GM15510 (cell line): ENCODE data around the gene RORC.

Experiments used
- POLR2A ChIP-seq: IDR thresholded peaks from 3 replicates; pipeline ENCODE4 v1.6.1; 2011; ENCODE audit warnings: borderline replicate concordance; ENCODE audit not compliant: insufficient read length; ENCODE audit errors: extremely low read depth

The RORC gene

GRCh38 chr1:151782741-151783140 lies 48.9 kb downstream of the RORC start:
- TF ChIP-seq POLR2A, result no peak

DNA sequence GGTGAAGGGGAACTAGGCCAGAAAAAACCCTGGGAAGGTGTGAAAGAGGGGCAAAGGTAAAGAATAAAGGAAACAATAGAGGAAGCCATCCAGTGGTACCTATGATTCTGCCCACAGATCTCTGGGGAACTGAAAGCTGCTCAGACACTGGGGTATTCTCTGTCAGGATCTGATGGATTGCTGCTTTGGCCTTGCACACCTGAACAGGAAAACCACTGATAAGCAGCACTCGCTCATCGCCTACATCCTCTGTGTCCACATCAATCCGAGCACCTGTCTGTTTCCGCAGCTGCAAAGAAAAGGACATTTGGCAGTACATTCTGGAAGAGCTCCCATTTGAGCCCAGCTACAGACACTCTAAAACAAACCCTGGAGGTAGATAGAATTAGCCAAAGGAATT lies 51.8 kb downstream of the RORC start:
- TF ChIP-seq POLR2A, result no peak

DNA sequence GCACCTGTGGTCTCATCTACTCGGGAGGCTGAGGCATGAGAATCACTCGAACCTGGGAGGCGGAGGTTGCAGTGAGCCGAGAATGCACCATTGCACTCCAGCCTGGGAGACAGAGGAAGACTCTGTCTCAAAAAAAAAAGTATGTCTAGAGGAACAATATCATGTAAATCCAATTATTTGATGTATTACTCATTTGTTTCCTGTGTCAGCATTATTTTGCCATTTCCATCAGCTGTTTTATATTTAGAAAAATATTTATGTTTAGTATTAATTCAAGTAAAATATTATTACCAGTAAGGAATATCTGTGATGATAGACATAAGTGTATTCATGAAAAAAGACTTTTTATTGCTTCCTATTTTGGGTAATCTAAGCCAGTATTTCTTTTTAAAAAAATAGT lies 54.3 kb downstream of the RORC start:
- no peak for TF ChIP-seq POLR2A

- TF ChIP-seq POLR2A, result no peak
Observed at GRCh38 chr1:151776665-151777062, 54.9 kb downstream of the RORC start.

DNA sequence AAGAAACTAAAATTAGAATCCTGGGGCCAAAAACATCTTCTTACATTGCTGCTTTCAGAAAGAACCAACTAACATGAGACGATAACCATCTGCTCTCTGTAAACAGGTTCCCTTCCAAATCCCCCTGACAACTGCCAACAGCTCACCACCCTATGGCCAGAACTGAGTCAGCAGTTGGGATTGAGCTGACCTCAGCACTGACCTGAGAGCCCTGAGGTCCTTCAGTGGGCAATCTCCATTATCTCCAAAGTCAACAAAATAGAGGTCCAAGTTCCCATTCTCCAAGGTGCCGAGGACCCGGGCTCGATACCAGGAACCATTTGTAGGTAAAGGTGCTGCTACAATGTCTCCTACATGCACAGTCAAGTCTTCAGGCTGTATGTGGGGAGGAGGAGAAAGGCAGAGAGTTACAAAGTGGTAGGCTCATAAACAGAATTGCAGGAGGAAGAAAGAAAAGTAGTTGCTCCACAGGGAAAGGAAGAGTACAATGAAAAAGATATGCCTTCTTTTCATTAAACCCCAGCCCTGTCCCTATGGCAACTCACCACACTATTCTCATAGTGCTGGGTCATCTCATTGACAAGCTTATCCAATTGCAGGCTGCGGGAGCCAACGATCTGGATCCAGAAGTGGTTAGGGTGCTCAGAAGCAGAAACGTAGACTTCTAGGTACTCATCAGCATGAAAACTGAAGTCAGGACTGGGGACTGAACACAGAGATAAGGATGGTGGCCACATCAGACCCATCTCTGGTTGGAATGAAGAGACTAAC lies 55.5 kb downstream of the RORC start:
- TF ChIP-seq POLR2A, result no peak

DNA sequence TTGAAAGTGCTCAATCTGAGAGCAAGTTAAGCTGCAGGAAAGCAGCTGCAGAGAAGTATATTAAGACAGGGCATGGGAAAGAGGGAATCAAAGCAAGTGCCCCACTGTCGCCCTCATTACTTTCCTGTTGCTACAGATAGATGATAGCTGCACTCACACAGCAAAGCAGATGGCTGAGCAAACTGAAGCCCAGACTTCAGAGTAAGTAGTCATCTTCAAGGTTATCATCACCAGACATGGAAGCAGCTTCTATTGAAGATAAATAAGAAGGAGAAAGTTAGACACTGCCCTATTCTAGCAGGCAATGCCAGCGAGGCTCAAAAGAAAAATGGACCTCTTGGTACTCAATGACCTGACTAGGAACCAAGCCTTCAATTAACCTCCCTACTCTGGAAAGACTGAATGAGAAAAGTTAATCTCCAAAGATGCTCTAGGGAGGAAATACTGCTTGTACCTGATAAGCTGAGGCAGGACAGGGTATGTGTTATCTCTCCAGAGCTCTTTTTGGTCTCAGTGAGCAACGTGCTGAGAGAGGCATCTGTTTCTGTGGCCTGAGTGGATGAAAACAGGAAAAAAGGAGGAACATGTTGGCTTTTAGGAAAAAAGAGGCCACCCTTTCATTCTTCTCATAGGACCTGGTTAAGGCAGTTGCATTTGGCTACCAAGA lies 57.2 kb downstream of the RORC start:
- TF ChIP-seq POLR2A, result no peak

- no peak for TF ChIP-seq POLR2A
Observed at GRCh38 chr1:151773702-151774101, 57.9 kb downstream of the RORC start.

DNA sequence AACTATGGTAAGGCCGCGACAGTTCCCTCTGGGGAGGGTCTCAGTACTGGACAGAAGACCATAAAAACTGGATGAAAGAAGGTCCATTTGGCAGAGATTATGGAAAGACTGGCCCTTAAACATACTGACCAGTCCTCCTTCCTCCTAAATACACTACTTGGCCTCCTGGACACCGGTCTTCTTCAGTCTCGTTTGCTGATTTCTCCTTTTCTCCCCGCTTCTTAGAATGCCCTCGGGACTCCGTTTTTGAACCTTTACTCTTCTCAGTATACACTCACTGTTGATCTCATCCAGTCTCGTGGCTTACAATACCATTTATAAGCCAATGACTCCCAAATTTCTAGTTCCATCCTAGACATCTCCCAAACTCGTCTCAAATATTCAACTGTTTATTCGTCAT lies 67.6 kb downstream of the RORC start:
- no peak for TF ChIP-seq POLR2A

- peak; percentile 83 for TF ChIP-seq POLR2A
Observed at GRCh38 chr1:151762941-151763921, 68.4 kb downstream of the RORC start, which contains the start of gene MRPL9. Gene MRPL9, minus strand, starts transcription at chr1:151763496. Its CDS starts 17 bp downstream, at chr1:151763479.

- no peak for TF ChIP-seq POLR2A
Observed at GRCh38 chr1:151760597-151761385, 70.8 kb downstream of the RORC start.

DNA sequence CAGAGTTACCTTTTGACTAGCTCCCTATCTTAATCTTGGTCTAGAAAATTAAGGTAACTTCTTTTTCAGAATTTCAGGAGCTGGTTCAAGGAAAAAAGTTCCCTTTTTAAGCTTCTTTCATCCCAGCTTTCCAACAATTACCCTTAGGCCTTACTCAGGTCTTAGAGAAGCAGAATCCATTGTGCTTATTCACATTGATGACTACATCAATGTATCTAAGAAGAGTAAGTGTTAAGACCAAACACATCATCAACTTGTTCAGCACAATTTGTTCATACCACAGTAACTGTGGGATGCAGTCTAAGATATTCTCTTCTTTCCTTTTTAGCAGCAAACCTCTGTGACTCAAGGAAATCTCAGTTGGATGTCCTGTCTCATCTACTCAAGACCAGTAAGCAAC lies 72.4 kb downstream of the RORC start:
- TF ChIP-seq POLR2A, result no peak

DNA sequence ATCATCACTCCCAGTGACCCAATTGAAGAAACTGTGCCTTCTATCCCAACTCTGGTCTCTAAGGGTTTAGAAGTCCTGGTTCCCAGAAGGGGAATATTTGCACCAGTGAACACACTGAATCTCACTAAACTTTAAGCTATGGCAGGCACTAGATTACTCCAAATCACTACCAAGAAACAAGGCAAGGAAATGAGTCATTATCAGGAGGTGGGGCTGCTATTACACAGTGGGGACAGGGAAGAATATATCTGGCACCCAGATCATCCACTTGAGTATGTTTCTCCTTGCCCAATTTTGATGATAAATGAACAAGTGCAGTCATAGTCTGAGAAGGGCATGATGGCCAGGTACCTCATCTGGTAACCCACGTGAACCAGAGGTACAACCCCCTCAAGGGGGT lies 75.3 kb downstream of the RORC start:
- no peak for TF ChIP-seq POLR2A
